ACC112 (cell line): ENCODE results near the gene SRGAP2C.
"Not testable (repeated sequence)": the region's sequence is repeated elsewhere in the genome, so short reads cannot be mapped to it uniquely, and the experiment has no call there.

Source experiments
- H2AFZ ChIP-seq: fragments of 200-600 bp; sonication (generic); one replicate; pipeline ENCODE4 v1.6.0; 2017; ENCODE audit warnings: antibody characterized with exemption, low read length; ENCODE audit not compliant: unreplicated experiment
- H3K27ac ChIP-seq: fragments of 200-600 bp; sonication (generic); 2 replicates; pipeline ENCODE4 v1.5.1; 2014; ENCODE audit warnings: low read depth, mild to moderate bottlenecking, antibody characterized with exemption, low read length, moderate library complexity
- H3K27me3 ChIP-seq: fragments of 200-600 bp; sonication (generic); 2 replicates; pipeline ENCODE4 v1.6.1; 2014; ENCODE audit warnings: mild to moderate bottlenecking, antibody characterized with exemption, low read length, moderate library complexity, mixed read lengths; ENCODE audit not compliant: insufficient read depth
- H3K36me3 ChIP-seq: fragments of 200-600 bp; sonication (generic); 2 replicates; pipeline ENCODE4 v1.6.1; 2016; ENCODE audit warnings: mild to moderate bottlenecking, antibody characterized with exemption, low read length, moderate library complexity, mixed read lengths; ENCODE audit not compliant: insufficient read depth
- H3K4me1 ChIP-seq: fragments of 200-600 bp; sonication (generic); one replicate; pipeline ENCODE4 v1.6.1; 2016; ENCODE audit warnings: low read length, mixed read lengths; ENCODE audit not compliant: insufficient read depth, unreplicated experiment, control insufficient read depth
- H3K4me3 ChIP-seq: fragments of 200-600 bp; sonication (generic); 2 replicates; pipeline ENCODE4 v1.5.1; 2014; ENCODE audit warnings: mild to moderate bottlenecking, low read depth, low read length
- H3K79me2 ChIP-seq: fragments of 200-600 bp; sonication (generic); one replicate; pipeline ENCODE4 v1.6.0; 2016; ENCODE audit warnings: low read length; ENCODE audit not compliant: control insufficient read depth, unreplicated experiment, insufficient read depth

Gene SRGAP2C

DNA sequence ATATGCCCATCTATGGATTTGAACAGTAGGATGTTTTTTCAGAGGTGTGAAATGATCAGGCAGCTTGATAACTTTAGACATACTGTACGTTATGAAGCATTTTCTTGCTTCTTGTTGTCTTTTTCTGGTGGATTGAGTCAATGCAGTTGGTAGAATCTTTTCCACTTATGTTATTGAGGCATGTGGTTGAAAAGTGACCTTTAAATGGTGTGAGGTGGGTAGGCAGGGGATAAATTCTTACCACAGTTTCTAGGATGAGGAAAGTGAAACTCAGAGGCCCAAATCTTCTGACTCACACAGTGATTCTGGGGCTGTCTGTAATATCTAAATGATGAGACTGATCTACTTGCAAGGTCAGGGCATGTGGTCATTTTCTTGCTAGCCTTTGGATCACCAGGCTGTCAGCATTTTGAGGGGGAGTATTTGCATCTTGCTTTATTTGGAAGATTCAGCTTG is 79.0 kb downstream of the SRGAP2C start:
- H3K27ac ChIP-seq = peak overlapping the region; percentile 76
- H3K36me3 ChIP-seq, H3K27me3 ChIP-seq: not testable (repeated sequence)

DNA sequence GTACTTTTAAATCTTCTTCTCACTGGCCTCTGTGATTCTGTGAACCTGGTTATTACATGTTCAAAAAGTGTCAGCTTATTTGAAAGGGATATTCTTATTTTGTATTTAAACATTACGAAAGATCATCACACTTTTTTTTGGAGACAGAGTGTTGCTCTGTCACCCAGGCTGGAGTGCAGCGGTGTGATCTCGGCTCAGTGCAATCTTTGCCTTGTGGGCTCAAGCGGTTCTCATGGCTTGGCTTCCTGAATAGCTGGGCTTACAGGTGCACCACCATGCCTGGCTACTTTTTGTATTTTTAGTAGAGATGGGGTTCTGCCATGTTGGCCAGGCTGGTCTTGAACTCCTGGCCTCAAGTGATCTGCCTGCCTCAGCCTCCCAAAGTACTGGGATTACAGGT is 82.3 kb downstream of the SRGAP2C start:
- H2AFZ ChIP-seq, H3K27ac ChIP-seq, H3K27me3 ChIP-seq, H3K36me3 ChIP-seq, H3K4me3 ChIP-seq, H3K79me2 ChIP-seq, H3K4me1 ChIP-seq: not testable (repeated sequence)

More for the DNA sequence above, 79.0 kb downstream of the SRGAP2C start:
- H2AFZ ChIP-seq, H3K4me1 ChIP-seq, H3K4me3 ChIP-seq, H3K79me2 ChIP-seq: not testable (repeated sequence)

DNA sequence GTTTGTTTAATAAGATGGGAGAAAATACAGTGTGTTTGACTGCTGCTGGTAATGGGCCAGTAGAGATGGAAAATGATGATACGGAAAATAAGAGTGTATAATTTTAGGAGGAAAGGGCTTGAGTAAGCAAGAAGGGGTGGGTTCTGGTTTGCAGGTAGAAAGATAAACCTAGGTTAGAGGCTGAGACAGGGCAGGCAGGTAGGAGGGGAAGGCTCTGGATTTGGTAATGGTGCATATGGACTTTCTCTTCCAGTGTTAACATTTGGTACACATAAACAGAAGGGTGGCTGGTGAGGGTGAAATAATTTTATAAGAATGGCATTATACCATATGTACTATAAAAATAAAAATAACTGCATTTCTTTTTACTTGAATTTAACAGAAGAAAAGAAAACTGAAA is 84.5 kb downstream of the SRGAP2C start:
- H3K27me3 ChIP-seq, H3K4me1 ChIP-seq, H3K27ac ChIP-seq, H3K36me3 ChIP-seq, H3K4me3 ChIP-seq, H2AFZ ChIP-seq, H3K79me2 ChIP-seq: not testable (repeated sequence)

DNA sequence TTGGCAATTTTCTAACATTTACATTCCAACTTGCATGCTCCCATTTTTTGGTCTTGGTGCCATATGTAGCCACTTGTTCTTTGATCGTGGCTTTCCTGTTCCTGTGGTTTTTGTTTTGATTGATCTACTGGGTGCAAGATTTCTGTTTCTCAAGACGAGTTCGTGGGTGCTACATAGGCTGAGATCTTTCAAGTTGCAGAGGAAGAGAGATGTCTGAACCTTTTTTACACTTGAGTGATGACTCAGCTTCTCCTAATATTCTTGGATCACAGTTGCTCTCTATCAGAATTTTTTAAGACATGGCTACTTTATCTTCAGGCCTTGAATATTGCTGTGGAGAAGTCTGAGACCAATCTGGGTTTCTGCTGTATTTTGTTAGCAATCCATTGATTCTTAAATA is 85.2 kb downstream of the SRGAP2C start:
- H3K4me3 ChIP-seq, H3K36me3 ChIP-seq, H3K27ac ChIP-seq, H3K79me2 ChIP-seq, H3K4me1 ChIP-seq, H3K27me3 ChIP-seq, H2AFZ ChIP-seq: not testable (repeated sequence)

DNA sequence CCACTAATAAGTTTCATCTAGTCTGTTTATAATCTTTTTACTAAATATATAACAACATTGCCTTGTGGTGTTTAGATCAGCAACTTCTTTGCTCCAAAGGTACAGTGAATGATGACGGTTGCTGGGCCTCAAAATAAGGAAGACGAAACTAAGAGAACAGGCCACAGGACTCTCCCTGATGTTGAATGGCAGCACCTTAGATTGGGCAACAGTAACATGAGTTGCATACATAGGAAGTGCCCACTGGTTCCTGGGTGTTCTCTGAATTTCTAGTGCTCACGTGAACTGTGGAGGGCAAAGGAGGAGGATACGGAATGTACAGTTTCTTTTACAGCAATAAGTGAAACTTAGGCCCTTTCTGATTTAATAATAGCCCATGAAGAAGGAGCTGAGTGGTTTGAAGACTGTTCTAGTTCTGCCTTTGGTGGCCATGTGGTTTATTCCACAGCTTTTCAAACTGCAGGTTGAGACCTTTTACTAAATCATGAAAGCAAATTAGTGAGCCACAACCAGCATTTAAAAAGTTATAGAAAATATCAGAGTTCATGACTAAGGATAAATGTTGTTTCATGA is 86.5 kb downstream of the SRGAP2C start:
- H2AFZ ChIP-seq, H3K79me2 ChIP-seq, H3K36me3 ChIP-seq, H3K27me3 ChIP-seq, H3K27ac ChIP-seq, H3K4me3 ChIP-seq, H3K4me1 ChIP-seq: not testable (repeated sequence)

DNA sequence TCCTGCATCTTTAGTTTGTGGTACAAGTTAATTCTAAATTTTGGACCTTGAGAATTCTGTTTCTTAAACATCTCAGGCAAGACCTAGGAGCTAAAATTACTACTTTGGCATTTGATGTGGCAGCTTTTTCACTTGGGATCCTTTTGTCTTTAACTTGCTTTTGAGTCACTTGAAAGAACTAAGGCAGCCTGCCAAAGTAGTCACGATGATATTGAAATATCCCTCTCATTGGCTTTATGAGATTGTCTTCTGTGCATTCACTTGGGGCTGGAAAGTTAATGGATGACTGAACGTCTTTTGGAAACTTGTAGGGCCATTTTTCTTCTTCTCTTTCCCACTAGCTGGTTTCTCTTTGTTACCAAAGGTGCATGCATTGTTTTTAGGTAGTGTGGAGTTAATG is 90.7 kb downstream of the SRGAP2C start:
- H3K79me2 ChIP-seq, H3K27me3 ChIP-seq, H2AFZ ChIP-seq, H3K36me3 ChIP-seq, H3K4me1 ChIP-seq, H3K27ac ChIP-seq, H3K4me3 ChIP-seq: not testable (repeated sequence)

DNA sequence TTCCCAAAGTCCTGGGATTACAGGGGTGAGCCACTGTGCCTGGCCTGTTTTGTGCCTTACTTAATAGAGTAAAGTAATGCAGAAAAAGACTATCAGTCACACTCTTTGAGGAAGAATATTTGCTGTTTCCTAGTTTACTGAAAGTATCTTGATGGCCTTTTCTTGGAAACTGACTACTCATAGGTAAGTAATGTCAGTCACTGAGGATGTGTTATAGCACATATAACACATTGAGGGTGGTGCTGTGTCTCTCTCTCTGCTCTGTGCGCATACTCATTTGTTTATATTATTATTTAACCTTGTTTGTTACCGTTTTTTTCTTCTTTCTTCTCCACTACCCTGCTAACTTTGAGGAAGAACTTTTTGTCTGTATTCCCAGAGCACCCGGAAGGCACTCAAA is 93.4 kb downstream of the SRGAP2C start:
- H3K4me1 ChIP-seq, H3K4me3 ChIP-seq, H3K36me3 ChIP-seq, H3K27me3 ChIP-seq, H3K79me2 ChIP-seq, H2AFZ ChIP-seq, H3K27ac ChIP-seq: not testable (repeated sequence)

DNA sequence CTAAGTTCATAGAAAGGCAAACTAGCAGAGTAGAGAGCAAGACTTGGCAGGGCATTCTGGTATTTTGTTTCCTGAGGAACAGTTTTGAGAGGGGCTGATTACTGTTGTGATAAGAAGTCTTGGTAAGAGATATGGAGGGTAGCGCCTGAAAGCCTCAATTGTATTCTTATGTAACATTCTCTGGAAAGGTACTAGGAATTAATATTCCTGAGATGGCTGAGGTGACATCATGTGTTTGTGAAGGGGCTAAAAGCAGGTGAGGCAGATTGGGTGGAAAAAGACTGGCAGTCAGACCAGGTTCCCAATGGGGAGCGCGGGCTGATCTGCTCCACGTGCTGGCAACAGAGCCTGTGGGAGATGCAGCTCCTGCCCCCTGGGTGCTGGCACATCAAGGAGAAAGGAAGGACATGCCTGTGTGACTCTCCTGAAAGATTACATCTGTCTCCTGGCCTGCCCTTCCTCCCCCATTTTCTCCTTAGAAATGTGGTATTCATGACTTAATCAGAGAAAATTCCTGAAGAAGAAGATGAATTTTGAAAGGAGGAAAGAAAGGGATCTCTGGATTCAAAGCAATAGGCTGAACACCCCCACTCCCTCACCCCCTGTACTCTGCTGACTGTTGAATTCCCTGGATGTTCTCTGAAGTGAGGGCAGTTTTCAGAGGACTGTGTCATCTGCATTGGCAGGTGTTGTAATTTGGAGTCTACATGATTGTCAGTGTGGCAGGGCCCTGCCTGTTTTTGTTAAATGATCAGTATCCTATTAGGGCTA is 94.2 kb downstream of the SRGAP2C start:
- not testable (repeated sequence) for H3K27me3 ChIP-seq, H3K36me3 ChIP-seq, H3K4me1 ChIP-seq, H3K27ac ChIP-seq, H3K4me3 ChIP-seq, H3K79me2 ChIP-seq, H2AFZ ChIP-seq

DNA sequence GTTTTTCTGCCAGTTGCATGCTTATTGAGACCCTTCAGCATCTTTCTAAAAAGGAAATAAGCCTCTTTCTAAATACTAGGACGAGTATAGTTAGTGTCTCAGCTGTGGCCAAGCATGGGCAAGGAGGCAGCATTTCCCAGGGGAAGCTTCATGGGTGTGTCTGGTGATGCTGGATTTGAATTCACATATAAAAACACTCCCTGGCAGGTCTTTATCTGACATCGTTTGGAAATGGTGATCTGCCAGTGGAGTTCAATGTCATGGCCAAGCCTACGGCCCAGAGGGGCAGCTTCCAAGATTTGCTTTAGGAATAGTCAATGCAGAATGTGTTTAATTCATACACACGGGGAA is 94.7 kb downstream of the SRGAP2C start:
- H3K4me1 ChIP-seq, H3K4me3 ChIP-seq, H3K27me3 ChIP-seq, H3K36me3 ChIP-seq, H3K79me2 ChIP-seq, H3K27ac ChIP-seq, H2AFZ ChIP-seq: not testable (repeated sequence)

DNA sequence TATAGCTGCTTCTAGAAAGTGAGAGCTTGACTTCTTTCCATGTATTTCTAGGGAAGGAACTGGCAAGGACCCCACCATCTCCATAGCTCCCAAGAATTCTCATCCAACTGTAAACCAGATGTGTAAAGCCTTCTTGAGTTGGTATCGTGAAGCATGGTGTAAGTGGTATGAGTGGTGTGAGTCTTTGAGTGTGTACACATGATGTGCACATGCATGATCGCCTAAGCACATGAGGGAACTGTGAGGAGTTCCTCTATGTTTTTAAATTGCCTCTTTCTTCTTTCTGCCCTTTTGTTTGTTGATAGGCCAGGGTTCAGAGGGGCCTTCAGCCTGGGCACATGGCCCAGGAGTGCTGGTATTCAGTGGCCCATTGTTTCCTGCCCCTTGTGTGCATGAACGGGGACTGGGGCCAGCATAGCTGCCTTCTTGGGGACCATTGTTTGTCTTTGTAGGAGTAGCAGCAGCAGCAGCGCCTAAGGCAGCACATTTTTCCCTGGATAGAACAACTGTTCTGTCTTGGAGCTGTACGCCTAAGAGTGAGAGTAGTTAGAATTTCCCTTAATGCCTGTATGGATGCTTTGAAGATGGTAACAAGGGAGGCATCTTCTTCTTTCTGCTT is 96.0 kb downstream of the SRGAP2C start:
- not testable (repeated sequence) for H3K27me3 ChIP-seq, H3K27ac ChIP-seq, H3K4me3 ChIP-seq, H3K36me3 ChIP-seq, H3K79me2 ChIP-seq, H3K4me1 ChIP-seq, H2AFZ ChIP-seq

DNA sequence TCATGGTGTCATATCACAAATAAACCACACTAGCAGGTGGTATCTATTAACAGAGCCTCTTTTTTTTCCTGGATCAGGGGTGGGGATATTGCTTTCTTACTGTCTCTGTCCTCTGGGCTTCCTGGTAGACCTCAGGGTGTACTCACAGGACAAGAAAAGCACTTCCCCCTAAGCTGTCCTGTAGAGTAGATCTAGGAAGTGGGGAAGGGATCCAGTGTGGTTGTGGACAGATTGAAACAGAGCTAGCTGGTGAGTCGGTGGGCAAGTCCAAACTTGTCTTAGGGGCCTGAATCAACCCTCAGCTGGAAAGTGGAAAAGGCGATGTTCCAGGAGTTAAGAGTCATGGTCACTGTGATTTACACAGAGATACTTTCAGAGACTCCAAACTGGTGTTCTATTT is 96.7 kb downstream of the SRGAP2C start:
- not testable (repeated sequence) for H2AFZ ChIP-seq, H3K27me3 ChIP-seq, H3K27ac ChIP-seq, H3K36me3 ChIP-seq, H3K4me1 ChIP-seq, H3K4me3 ChIP-seq, H3K79me2 ChIP-seq
